Endodermal cell (in vitro differentiated cells): ENCODE data around the gene COL5A1. TPM values are rescaled to one million over a fixed set of nuclear protein-coding genes. Genes with fewer than 3 reads are reported as not detected.

ENCODE experiments used
- DNase-seq: peaks from one replicate; pipeline ENCODE4 v3.0.0-alpha.2; 2017
- H3K27ac ChIP-seq: 2 replicates; pipeline ENCODE4 v1.5.1; 2013; ENCODE audit warnings: mild to moderate bottlenecking, low read depth, low read length, moderate library complexity
- H3K27me3 ChIP-seq: 2 replicates; pipeline ENCODE4 v1.6.1; 2013; ENCODE audit warnings: mild to moderate bottlenecking, low read length, moderate library complexity; ENCODE audit not compliant: insufficient read depth, control insufficient read depth, poor library complexity, severe bottlenecking
- H3K36me3 ChIP-seq: 2 replicates; pipeline ENCODE4 v1.7.0; 2013; ENCODE audit warnings: mild to moderate bottlenecking, low read length, moderate library complexity; ENCODE audit not compliant: control insufficient read depth, insufficient read depth
- H3K4me1 ChIP-seq: one replicate; pipeline ENCODE4 v1.7.0; 2013; ENCODE audit warnings: low read length; ENCODE audit not compliant: control insufficient read depth, insufficient read depth
- H3K4me3 ChIP-seq: 2 replicates; pipeline ENCODE4 v1.5.1; 2013; ENCODE audit warnings: mild to moderate bottlenecking, low read length, moderate library complexity
- H3K9ac ChIP-seq: 2 replicates; pipeline ENCODE4 v1.6.1; 2013; ENCODE audit warnings: mild to moderate bottlenecking, low read length, moderate library complexity; ENCODE audit not compliant: poor library complexity, severe bottlenecking; ENCODE audit errors: extremely low read depth
- H3K9me3 ChIP-seq: 2 replicates; pipeline ENCODE4 v1.6.1; 2013; ENCODE audit warnings: mild to moderate bottlenecking, low read length, moderate library complexity; ENCODE audit not compliant: control insufficient read depth
- H3K27ac Mint-ChIP-seq: 2 replicates; pipeline ENCODE4 v1.8.0; 2020; ENCODE audit warnings: mixed read lengths
- H3K27me3 Mint-ChIP-seq: 2 replicates; pipeline ENCODE4 v1.8.0; 2021; ENCODE audit warnings: mild to moderate bottlenecking, mixed read lengths; ENCODE audit not compliant: insufficient read depth
- H3K36me3 Mint-ChIP-seq: 2 replicates; pipeline ENCODE4 v1.8.0; 2020; ENCODE audit warnings: low read depth, mixed read lengths
- H3K4me1 Mint-ChIP-seq: 2 replicates; pipeline ENCODE4 v1.8.0; 2020; ENCODE audit warnings: mixed read lengths
- H3K4me3 Mint-ChIP-seq: 2 replicates; pipeline ENCODE4 v1.8.0; 2020; ENCODE audit warnings: mild to moderate bottlenecking, moderate library complexity, mixed read lengths
- H3K9me3 Mint-ChIP-seq: 2 replicates; pipeline ENCODE4 v1.8.0; 2020; ENCODE audit warnings: mild to moderate bottlenecking, mixed read lengths
- CTCF ChIP-seq: fragments of 200-600 bp; sonication (generic); conservative IDR thresholded peaks from 2 replicates; pipeline ENCODE4 v1.5.0; 2021; ENCODE audit warnings: antibody characterized with exemption, mild to moderate bottlenecking
- WGBS, 2 experiments: methylation state at CpG; one replicate each; pipeline versions ENCODE4 v1.1.5 to v1.1.7; 2013; ENCODE audit warnings: missing lambda C conversion rate in 2 of 2, mixed read lengths in 1 of 2; ENCODE audit not compliant: insufficient coverage in 1 of 2, insufficient read length in 1 of 2; 5-methylcytosine and 5-hydroxymethylcytosine counted together
- total RNA-seq, 2 donors: library from RNA; stranded (reverse); fragmentation: NEBNext Ultra II Directional in 1 of 2; extraction: Animal tissue kit (Norgen Biotek cat#: 25700) in 1 of 2; gene quantifications; 2 replicates in 1 of 2; 3 replicates in 1 of 2; pipeline ENCODE4 v1.2.1, GENCODE V29; 2021

COL5A1 gene
- total RNA-seq, 2 donors from 2014 or later, result 65.3 to 76.6 TPM

DNA sequence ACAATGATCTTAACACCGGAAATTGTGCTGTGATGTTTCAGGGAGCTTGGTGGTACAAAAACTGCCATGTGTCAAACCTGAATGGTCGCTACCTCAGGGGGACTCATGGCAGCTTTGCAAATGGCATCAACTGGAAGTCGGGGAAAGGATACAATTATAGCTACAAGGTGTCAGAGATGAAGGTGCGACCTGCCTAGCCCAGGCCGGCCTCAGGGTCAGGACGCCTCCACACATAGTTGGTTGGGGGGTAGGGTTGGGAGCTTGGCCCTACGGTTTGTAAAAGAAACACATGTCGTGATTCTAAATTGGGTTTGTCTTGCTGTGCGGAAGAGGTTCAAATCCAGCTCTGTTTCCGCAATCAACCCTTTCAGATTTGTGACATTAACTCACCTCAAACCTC, 245.6 kb downstream of the COL5A1 start:
- Histone ChIP-seq H3K4me1 (no peaks in the 10 kb centered on the region), H3K9ac (no peak overlapping the region), H3K36me3 (no peaks in the 10 kb centered on the region), H3K4me3 (no peak overlapping the region), H3K9me3 (no peaks in the 10 kb centered on the region), H3K27ac (no peak overlapping the region), H3K27me3 (no peaks in the 10 kb centered on the region)
- H3K4me1 Mint-ChIP-seq, result no peaks in the 10 kb centered on the region
- no peak for DNase-seq
- H3K27me3 Mint-ChIP-seq, result no peaks in the 10 kb centered on the region
- 88 to 94% methylated on average over 7 to 10 of the region's 10 CpGs for WGBS, 2 experiments
- no peak for TF ChIP-seq CTCF
- H3K36me3 Mint-ChIP-seq, result no peaks in the 10 kb centered on the region
- H3K4me3 Mint-ChIP-seq, result no peak overlapping the region
- H3K27ac Mint-ChIP-seq, result no peak overlapping the region
- H3K9me3 Mint-ChIP-seq, result no peaks in the 10 kb centered on the region

DNA sequence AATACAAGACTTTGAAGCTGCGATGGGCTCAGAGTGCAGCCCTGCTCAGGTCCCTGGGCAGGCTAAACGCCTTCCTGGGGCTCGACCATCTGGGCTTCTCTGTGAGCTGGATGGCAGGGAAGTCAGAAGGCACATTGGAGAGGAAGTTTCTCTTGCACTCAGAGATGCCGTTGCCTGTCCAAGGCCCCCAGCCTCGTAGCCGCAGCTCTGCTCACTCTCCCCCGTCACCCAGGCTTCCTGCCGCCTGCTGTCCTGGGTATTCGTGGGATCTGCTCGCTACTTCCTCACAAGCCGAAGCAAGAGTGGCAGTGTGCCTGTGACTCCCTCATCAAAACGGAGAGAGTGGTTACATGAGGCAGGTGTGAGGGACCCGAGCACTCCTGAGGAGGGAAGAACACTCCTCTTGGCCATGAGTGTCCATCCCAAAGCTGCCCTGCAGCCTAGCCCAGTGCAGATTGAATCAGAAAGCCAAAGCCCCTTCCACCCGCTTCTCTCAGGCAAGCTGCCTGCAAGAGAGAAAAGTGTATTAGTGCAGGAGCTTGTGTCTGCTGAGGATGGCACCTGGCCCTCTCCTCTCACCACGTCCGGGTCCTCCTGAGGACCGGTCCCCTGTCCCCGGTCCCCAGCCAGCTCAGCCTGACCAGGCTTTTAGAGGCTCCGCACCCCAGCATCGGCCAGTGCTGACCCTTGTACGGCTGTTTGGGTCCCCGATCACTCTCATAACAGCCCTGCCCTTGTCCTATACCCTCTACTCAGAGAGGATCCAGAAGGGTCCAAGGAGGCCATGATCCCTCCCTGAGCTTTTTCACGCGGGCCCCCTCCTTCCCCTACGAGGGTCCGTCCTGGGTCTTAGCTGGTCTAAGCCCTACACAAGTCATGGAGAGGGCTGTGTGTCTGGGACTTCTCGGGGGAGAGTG, 246.3 kb downstream of the COL5A1 start:
- WGBS, 2 experiments, result 90 to 91% methylated on average over 18 to 27 of the region's 27 CpGs
- H3K4me3 ChIP-seq, result no peak overlapping the region
- no peaks in the 10 kb centered on the region for H3K36me3 ChIP-seq
- no peaks in the 10 kb centered on the region for H3K27me3 Mint-ChIP-seq
- no peaks in the 10 kb centered on the region for H3K4me1 Mint-ChIP-seq
- no peak overlapping the region for H3K9ac ChIP-seq
- no peak for DNase-seq
- no peaks in the 10 kb centered on the region for H3K36me3 Mint-ChIP-seq
- no peak overlapping the region for H3K4me3 Mint-ChIP-seq
- H3K27ac Mint-ChIP-seq, result no peak overlapping the region
- no peak overlapping the region for H3K27ac ChIP-seq
- no peaks in the 10 kb centered on the region for H3K27me3 ChIP-seq
- H3K9me3 ChIP-seq, result no peaks in the 10 kb centered on the region
- peaks cover 2% of the 10 kb centered on the region for H3K9me3 Mint-ChIP-seq
- no peak for TF ChIP-seq CTCF
- no peaks in the 10 kb centered on the region for H3K4me1 ChIP-seq

DNA sequence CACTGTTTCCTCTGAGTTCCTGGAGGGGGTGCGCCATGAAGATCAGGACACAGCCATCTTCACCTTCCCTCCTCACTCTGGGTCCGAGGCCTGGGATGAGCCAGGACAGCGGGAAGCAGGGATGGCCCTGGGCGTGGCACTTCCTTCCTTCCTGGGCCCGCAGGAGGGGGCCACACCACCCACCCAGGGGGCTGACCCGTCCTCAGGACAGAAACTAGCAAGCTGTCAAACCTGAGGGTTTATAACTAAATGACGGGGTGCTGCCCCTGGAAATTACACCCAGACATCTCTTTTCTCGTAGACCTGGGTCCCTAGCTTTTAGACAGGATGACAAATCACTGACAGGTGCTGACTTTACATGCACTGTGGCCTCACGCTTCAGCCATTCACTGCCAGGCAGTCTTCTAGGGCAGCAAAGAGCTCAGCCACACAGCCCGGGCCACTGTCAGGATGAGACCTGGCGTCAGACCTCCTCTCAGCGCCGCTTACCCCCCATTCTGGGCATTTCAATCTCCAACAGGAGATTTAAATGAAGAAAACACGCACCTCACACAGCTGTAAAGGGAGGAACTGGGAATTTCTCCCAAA, 247.1 kb downstream of the COL5A1 start:
- H3K27me3 Mint-ChIP-seq, result no peaks in the 10 kb centered on the region
- H3K9ac ChIP-seq, result no peak overlapping the region
- H3K4me1 Mint-ChIP-seq, result no peaks in the 10 kb centered on the region
- TF ChIP-seq CTCF, result no peak
- H3K27me3 ChIP-seq, result no peaks in the 10 kb centered on the region
- H3K27ac ChIP-seq, result no peak overlapping the region
- H3K36me3 Mint-ChIP-seq, result no peaks in the 10 kb centered on the region
- H3K9me3 ChIP-seq, result no peaks in the 10 kb centered on the region
- no peak overlapping the region for H3K27ac Mint-ChIP-seq
- H3K4me3 ChIP-seq, result no peak overlapping the region
- H3K4me1 ChIP-seq, result no peaks in the 10 kb centered on the region
- no peak overlapping the region for H3K4me3 Mint-ChIP-seq
- WGBS, 2 experiments, result 88 to 89% methylated on average over 13 to 14 of the region's 14 CpGs
- DNase-seq, result no peak
- H3K36me3 ChIP-seq, result no peaks in the 10 kb centered on the region
- peaks cover 5% of the 10 kb centered on the region for H3K9me3 Mint-ChIP-seq
